Measurements from ENCODE around the gene PRDM2.

The PRDM2 gene

DNA sequence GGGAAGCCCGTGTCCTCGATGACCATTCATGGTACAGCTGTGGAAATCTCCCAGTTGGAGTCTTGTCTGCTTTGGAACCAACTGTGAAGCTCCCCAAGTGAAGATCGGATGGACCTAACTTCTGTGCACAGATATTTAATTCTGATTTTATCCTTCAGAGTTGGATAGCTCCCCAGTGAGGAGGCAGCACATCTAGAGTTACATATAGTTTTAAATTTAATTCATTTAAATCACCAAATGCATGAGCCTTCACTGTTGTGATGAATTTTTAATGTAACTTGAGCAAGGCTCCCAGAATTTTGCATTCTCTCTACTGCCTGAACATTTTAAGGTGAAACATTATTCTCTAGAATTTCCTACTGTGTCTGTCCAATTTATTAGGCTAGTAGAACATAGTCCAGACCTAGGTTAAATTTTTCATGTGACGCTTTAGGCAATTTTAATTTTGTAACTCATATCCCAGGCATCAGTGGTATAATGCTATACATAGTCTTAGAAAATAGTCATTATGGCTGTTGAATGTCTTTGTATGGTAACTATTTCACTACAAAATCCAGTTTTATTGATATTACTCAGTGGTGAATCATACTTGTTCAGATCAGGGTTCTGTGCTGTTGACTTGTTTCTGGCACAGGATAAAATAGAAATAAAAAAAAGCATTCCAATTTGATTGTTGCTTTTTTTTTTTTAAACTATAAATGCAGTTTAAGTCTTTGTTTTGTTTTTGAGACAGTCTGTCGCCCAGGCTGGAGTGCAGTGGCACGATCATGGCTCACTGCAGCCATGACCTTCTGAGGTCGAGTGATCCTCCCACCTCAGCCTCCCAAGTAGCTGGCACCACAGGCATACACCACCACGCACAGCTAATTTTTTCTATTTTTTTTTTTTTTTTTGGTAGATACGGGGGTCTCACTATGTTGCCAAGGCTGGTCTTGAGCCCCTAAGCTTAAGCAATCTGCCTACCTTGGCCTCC is 66.9 kb downstream of the PRDM2 start:
- DNase-seq (ENCODE audit: extremely low read depth, low read depth) = no peak
- TF ChIP-seq, protein P1, sequence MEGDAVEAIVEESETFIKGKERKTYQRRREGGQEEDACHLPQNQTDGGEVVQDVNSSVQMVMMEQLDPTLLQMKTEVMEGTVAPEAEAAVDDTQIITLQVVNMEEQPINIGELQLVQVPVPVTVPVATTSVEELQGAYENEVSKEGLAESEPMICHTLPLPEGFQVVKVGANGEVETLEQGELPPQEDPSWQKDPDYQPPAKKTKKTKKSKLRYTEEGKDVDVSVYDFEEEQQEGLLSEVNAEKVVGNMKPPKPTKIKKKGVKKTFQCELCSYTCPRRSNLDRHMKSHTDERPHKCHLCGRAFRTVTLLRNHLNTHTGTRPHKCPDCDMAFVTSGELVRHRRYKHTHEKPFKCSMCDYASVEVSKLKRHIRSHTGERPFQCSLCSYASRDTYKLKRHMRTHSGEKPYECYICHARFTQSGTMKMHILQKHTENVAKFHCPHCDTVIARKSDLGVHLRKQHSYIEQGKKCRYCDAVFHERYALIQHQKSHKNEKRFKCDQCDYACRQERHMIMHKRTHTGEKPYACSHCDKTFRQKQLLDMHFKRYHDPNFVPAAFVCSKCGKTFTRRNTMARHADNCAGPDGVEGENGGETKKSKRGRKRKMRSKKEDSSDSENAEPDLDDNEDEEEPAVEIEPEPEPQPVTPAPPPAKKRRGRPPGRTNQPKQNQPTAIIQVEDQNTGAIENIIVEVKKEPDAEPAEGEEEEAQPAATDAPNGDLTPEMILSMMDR (IDR thresholded peaks at IDR 0.05; ENCODE audit: low read depth, low read length) = no peak

DNA sequence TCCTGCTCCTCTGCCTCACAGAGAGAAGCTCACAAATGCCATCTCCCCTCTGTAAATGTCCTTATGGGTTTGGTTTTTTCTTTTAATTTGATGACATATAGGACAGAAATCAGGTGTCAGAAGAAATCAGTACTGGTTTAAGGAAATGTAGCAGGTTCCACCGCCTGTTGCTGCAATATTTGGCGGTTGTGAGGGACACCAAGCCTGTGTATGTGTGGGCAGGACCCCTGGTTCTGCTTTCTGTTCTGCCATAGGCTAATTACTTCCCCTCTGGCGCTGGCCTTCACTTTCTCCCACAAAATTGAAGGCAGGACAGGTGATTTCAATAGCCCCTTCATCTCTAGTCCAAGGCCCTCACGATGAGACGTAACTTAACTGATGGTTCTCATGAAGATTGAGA is 69.2 kb downstream of the PRDM2 start:
- TF ChIP-seq, protein P1 (IDR thresholded peaks at IDR 0.05; ENCODE audit: low read depth, low read length) = no peak
- no peak for DNase-seq (ENCODE audit: extremely low read depth, low read depth)

DNA sequence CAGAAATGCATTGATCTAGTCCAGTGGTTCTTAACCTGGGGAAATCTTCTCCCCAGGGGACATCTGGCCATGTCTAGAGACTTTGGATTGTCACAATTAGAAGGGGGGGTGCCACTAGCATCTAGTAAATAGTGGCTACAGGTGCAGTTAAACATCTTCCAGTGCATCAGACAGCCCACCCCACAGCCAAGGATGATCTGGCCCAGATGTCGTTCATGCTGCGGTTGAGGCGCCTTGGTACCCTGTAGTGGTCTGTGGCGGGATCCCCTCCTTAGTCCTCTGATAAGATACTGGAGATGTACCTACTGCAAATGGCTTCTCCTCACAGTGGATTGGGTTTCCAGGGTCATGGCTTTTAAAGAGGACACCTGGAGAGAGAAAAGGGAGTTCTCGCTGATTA is 69.8 kb downstream of the PRDM2 start:
- TF ChIP-seq, protein P1 (IDR thresholded peaks at IDR 0.05; ENCODE audit: low read depth, low read length) = no peak
- DNase-seq (ENCODE audit: extremely low read depth, low read depth) = no peak

DNA sequence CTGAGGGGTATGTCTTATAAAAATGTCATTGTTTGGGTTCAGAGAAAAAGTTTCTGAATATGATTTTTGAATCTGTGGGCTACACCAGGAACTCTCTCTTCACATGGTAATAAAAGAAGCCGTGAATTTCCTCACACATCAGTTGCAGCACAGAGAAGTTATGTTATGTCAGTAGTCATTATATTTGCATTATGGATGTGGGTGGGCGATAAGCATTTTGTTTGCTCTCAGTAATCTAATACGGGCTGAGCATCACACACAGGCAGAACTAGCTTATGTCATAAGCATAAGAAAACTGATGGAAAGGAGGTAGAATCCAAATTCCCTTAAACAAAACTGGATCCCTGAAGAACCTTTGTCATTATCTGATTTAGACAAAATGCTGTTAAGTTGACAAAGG is 70.8 kb downstream of the PRDM2 start:
- TF ChIP-seq, protein P1 (IDR thresholded peaks at IDR 0.05; ENCODE audit: low read depth, low read length) = no peak
- DNase-seq (ENCODE audit: extremely low read depth, low read depth) = no peak

GRCh38 chr1:13771745-13772144 is 71.8 kb downstream of the PRDM2 start:
- no peak for DNase-seq (ENCODE audit: extremely low read depth, low read depth)
- TF ChIP-seq, protein P1 (IDR thresholded peaks at IDR 0.05; ENCODE audit: low read depth, low read length) = no peak

- TF ChIP-seq, protein P1 (IDR thresholded peaks at IDR 0.05; ENCODE audit: low read depth, low read length) = no peak
- no peak for DNase-seq (ENCODE audit: extremely low read depth, low read depth)
These were observed 72.3 kb downstream of the PRDM2 start for GRCh38 chr1:13772271-13772670.

- TF ChIP-seq, protein P1 (IDR thresholded peaks at IDR 0.05; ENCODE audit: low read depth, low read length) = no peak
- no peak for DNase-seq (ENCODE audit: extremely low read depth, low read depth)
These were observed 74.1 kb downstream of the PRDM2 start for GRCh38 chr1:13774121-13774520.
